ENCODE results near the gene AFAP1L1. TPM values are rescaled to one million over a fixed set of nuclear protein-coding genes. Genes with fewer than 3 reads are reported as not detected.
"Not testable (repeated sequence)": the region's sequence is repeated elsewhere in the genome, so short reads cannot be mapped to it uniquely, and the experiment has no call there.

AFAP1L1 gene
- total RNA-seq, 1 donor from 2014 or later, result 0.25 TPM

DNA sequence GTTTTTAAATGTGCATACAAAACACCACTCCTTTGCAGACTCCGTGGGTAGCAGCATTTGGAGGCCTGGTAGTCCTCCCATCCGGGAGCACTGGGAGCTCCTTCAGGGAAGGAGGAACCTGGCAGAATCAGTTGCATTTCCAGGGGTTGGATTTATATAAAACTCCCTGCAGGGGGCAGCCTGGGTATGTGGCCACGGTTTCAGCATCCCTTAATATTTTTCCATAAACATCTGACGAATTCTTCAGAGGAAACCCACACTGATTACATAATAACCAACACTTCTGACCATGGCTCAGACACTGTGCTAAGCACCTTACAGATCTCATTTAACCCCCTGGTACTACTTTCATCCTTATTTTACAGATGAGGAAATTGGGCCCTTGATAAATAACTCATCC, 6.1 kb upstream of the AFAP1L1 start:
- Mint-ChIP-seq H3K27me3 (ENCODE audit: unreplicated experiment) (peaks cover 8% of the 10 kb centered on the region), H3K4me3 (ENCODE audit: unreplicated experiment) (no peak overlapping the region), H3K36me3 (ENCODE audit: unreplicated experiment) (no peaks in the 10 kb centered on the region), H3K27ac (ENCODE audit: unreplicated experiment) (no peak overlapping the region), H3K4me1 (ENCODE audit: low read depth, unreplicated experiment) (peaks cover 8% of the 10 kb centered on the region), H3K9me3 (ENCODE audit: unreplicated experiment) (peaks cover 2% of the 10 kb centered on the region)
- DNase-seq, result no peak
- TF ChIP-seq, protein P1, sequence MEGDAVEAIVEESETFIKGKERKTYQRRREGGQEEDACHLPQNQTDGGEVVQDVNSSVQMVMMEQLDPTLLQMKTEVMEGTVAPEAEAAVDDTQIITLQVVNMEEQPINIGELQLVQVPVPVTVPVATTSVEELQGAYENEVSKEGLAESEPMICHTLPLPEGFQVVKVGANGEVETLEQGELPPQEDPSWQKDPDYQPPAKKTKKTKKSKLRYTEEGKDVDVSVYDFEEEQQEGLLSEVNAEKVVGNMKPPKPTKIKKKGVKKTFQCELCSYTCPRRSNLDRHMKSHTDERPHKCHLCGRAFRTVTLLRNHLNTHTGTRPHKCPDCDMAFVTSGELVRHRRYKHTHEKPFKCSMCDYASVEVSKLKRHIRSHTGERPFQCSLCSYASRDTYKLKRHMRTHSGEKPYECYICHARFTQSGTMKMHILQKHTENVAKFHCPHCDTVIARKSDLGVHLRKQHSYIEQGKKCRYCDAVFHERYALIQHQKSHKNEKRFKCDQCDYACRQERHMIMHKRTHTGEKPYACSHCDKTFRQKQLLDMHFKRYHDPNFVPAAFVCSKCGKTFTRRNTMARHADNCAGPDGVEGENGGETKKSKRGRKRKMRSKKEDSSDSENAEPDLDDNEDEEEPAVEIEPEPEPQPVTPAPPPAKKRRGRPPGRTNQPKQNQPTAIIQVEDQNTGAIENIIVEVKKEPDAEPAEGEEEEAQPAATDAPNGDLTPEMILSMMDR (IDR thresholded peaks at IDR 0.05; ENCODE audit: partially characterized antibody, unreplicated experiment), result no peak

- H3K27ac Mint-ChIP-seq (ENCODE audit: unreplicated experiment), result no peak overlapping the region
- H3K4me1 Mint-ChIP-seq (ENCODE audit: low read depth, unreplicated experiment), result peaks cover 11% of the 10 kb centered on the region
- TF ChIP-seq, protein P1 (IDR thresholded peaks at IDR 0.05; ENCODE audit: partially characterized antibody, unreplicated experiment), result no peak
- H3K9me3 Mint-ChIP-seq (ENCODE audit: unreplicated experiment), result peaks cover 2% of the 10 kb centered on the region
- H3K36me3 Mint-ChIP-seq (ENCODE audit: unreplicated experiment), result no peaks in the 10 kb centered on the region
- no peak for DNase-seq
- no peak overlapping the region for H3K4me3 Mint-ChIP-seq (ENCODE audit: unreplicated experiment)
- H3K27me3 Mint-ChIP-seq (ENCODE audit: unreplicated experiment), result peaks cover 6% of the 10 kb centered on the region
These were observed 4.3 kb upstream of the AFAP1L1 start for GRCh38 chr5:149267241-149267973.

- Mint-ChIP-seq H3K4me3 (ENCODE audit: unreplicated experiment) (no peak overlapping the region), H3K4me1 (ENCODE audit: low read depth, unreplicated experiment) (peaks cover 12% of the 10 kb centered on the region), H3K9me3 (ENCODE audit: unreplicated experiment) (peaks cover 2% of the 10 kb centered on the region), H3K27me3 (ENCODE audit: unreplicated experiment) (peaks cover 14% of the 10 kb centered on the region), H3K36me3 (ENCODE audit: unreplicated experiment) (no peaks in the 10 kb centered on the region), H3K27ac (ENCODE audit: unreplicated experiment) (no peak overlapping the region)
- TF ChIP-seq, protein P1 (IDR thresholded peaks at IDR 0.05; ENCODE audit: partially characterized antibody, unreplicated experiment), result peak; percentile 99
- no peak for DNase-seq
These were observed 2.6 kb upstream of the AFAP1L1 start for GRCh38 chr5:149268928-149269557.

- TF ChIP-seq, protein P1 (IDR thresholded peaks at IDR 0.05; ENCODE audit: partially characterized antibody, unreplicated experiment), result no peak
- Mint-ChIP-seq H3K9me3 (ENCODE audit: unreplicated experiment) (peaks cover 2% of the 10 kb centered on the region), H3K27ac (ENCODE audit: unreplicated experiment) (no peak overlapping the region), H3K27me3 (ENCODE audit: unreplicated experiment) (peaks cover 14% of the 10 kb centered on the region), H3K4me1 (ENCODE audit: low read depth, unreplicated experiment) (peaks cover 8% of the 10 kb centered on the region), H3K4me3 (ENCODE audit: unreplicated experiment) (peak overlapping the region; percentile 61), H3K36me3 (ENCODE audit: unreplicated experiment) (no peaks in the 10 kb centered on the region)
- no peak for DNase-seq
These were observed 404 bp upstream of the AFAP1L1 start for GRCh38 chr5:149271195-149271715.

GRCh38 chr5:149272781-149273180, 1.1 kb downstream of the AFAP1L1 start:
- H3K4me1 Mint-ChIP-seq (ENCODE audit: low read depth, unreplicated experiment); H3K9me3 Mint-ChIP-seq (ENCODE audit: unreplicated experiment); H3K27ac Mint-ChIP-seq (ENCODE audit: unreplicated experiment); DNase-seq; H3K36me3 Mint-ChIP-seq (ENCODE audit: unreplicated experiment): not testable (repeated sequence)
- H3K4me3 Mint-ChIP-seq (ENCODE audit: unreplicated experiment), result peak overlapping the region; percentile 93
- H3K27me3 Mint-ChIP-seq (ENCODE audit: unreplicated experiment), result peaks cover 14% of the 10 kb centered on the region
